HG03571 (cell line): ENCODE measurements around the gene RPA3.

ENCODE experiments used
- ATAC-seq: cut with Tn5 transposase; IDR thresholded peaks from one replicate; pipeline ENCODE4 v1.9.1; 2021; ENCODE audit not compliant: unreplicated experiment

RPA3 gene

GRCh38 chr7:7612519-7612918 lies 105.9 kb downstream of the RPA3 start:
- no peak for ATAC-seq

- no peak for ATAC-seq
Measured at GRCh38 chr7:7609330-7609729, 109.1 kb downstream of the RPA3 start.

GRCh38 chr7:7607010-7607409 lies 111.4 kb downstream of the RPA3 start:
- no peak for ATAC-seq

GRCh38 chr7:7596176-7596575 lies 122.2 kb downstream of the RPA3 start:
- no peak for ATAC-seq

GRCh38 chr7:7595451-7595850 lies 123.0 kb downstream of the RPA3 start:
- no peak for ATAC-seq
